ENCODE measurements around the gene FOSL1. TPM values are rescaled to one million over a fixed set of nuclear protein-coding genes. Genes with fewer than 3 reads are reported as not detected.
A peak's percentile ranks its signal among the peaks of the same experiment; 100 is the strongest.

The FOSL1 gene
- total RNA-seq, 5 donors from 2014 or later (not counting 1 experiment from before 2014, with no cell fraction given), result 0.49 to 1.6 (median 0.65) TPM

DNA sequence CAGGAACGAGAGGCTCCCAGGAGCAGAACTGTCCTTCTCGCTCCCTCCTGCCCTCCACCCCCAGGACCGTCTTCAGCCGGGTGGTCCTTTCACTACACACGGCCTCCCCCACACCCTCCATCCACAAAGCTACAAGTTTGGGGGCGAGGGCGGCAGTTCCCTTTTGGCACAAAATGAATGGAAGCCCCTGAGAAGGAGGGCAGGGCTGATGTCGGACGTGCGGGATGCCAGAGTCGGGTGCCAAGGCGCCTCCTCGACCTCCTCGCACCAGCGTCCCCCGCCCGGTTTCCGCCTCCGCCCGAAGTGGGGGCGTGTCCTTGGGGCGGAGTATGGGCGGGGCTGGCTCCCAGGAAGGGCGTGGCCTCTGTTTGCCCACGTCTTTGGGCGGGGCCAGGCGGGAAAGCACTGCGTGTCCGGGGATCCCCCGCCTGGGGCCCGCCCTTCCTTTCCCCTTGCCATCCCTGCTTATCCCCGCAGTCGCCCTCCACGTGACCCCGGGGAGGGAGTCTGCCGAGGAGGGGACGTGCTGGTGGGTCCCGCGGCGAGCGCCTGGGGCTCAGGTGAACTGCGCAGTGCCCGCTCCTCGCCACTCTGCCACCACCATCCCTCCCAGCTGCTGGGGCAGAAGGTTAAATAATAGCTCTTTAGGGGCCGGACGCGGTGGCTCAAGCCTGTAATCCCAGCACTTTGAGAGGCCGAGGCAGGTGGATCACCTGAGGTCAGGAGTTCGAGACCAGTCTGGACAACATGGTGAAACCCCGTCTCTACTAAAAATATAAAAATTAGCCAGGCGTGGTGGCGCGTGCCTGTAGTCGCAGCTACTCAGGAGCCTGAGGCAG lies 26.7 kb downstream of the FOSL1 start:
- Histone ChIP-seq H3K4me3 (ENCODE audit: control insufficient read depth in 1 of 2, extremely low read depth in 1 of 2, low read length in 1 of 2) (peak overlapping the region; percentile 67 to 77), H3K9me3 (no peaks in the 10 kb centered on the region), H3K27me3 (replicated peaks in 1 of 2; ENCODE audit: control insufficient read depth in 2 of 2, extremely low read depth in 1 of 2, insufficient read depth in 2 of 2, low read length in 1 of 2) (peaks cover 0 to 7% of the 10 kb centered on the region in 2 experiments), H3K4me1 (ENCODE audit: control insufficient read depth in 1 of 2, extremely low read depth in 1 of 2, insufficient read depth in 2 of 2, low read length in 2 of 2) (peaks cover 5 to 51% of the 10 kb centered on the region in 2 experiments), H3K36me3 (ENCODE audit: control insufficient read depth in 2 of 2, extremely low read depth in 1 of 2, insufficient read depth in 1 of 2, low read length in 1 of 2) (no peaks in the 10 kb centered on the region), H3K27ac (ENCODE audit: low read length) (peak overlapping the region; percentile 92)
- Mint-ChIP-seq H3K27ac (peak overlapping the region; percentile 61 to 89), H3K36me3 (no peaks in the 10 kb centered on the region), H3K9me3 (no peaks in the 10 kb centered on the region), H3K4me3 (peak overlapping the region; percentile 80 to 91 (median 87)), H3K27me3 (no peaks in the 10 kb centered on the region), H3K4me1 (peaks cover 14 to 38% (median 21%) of the 10 kb centered on the region in 3 donors)
- POLR2A ChIA-PET, result interaction anchor here in 1 of 2 donors (0.6 kb wide), 1 partner anchor 17 kb away, joined by 3 read pairs; the partner anchor contains the start of gene CCDC85B
- 1% methylated on average over 36 of the region's 54 CpGs for WGBS (ENCODE audit: insufficient coverage)
- ATAC-seq (replicated peaks in 1 of 4), result peak; percentile 87 to 95 (median 93)
- DNase-seq, result peak; percentile 86 to 99 (median 93)
- CTCF ChIA-PET, result interaction anchor here in 1 of 2 donors (1.5 to 2.3 kb wide), 3 partner anchors 12 to 16 kb away, joined by 8 to 30 read pairs (median 11); partner anchors contain the start of genes CCDC85B, FIBP and MUS81

DNA sequence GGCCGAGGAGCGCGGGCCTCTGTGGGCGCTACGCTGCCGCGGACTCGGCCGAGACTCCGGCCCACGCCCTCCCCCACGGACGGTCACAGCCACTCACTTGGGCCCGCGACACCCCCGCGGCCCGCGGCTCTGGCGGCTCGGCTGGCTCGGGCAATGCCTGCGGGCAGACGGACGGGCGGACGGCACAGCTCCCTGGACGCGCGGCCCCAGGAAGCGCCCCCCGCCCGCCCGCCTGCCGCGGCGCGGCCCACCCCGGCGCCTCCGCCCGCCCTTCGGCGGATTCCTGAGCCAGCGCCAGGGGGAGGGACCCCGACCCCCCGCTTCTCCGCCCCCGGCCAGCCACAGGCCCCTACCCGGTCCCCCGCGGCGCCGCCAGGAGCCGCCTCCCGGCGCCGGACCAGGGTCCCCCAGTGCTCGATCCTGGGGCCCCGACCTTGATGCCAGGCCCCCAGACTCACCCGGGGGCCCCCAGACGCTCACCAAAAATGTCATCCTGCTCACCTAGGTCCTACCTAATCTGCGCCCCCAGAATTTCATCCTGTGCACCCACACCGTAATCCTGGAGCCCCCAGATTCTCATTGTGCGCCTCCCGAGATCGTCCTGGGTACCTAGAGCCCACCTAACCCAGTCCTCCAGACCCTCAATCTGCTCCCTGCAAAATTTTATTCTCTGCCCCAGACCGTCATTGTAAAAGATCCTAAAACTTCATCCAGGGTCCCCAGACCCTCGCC lies 27.4 kb downstream of the FOSL1 start, which contains the start of gene EFEMP2:
EFEMP2 (minus strand) TSS at position 215 of the 732 bp plus-strand sequence. CDS start 446 bp downstream, outside the sequence.
- H3K27me3 ChIP-seq (replicated peaks in 1 of 2; ENCODE audit: control insufficient read depth in 2 of 2, extremely low read depth in 1 of 2, insufficient read depth in 2 of 2, low read length in 1 of 2), result peaks cover 0 to 7% of the 10 kb centered on the region in 2 experiments
- peak within 1 kb of the TSS; percentile 92 for H3K27ac ChIP-seq (ENCODE audit: low read length)
- ATAC-seq (replicated peaks in 1 of 4) (peak in 3 of 4 experiments; percentile 0 to 2 (median 1)), DNase-seq (no peak)
- POLR2A ChIA-PET, result interaction anchor here in 1 of 2 donors (0.6 kb wide), 1 partner anchor 12 kb away, joined by 4 read pairs; no protein-coding TSS in a partner anchor
- CTCF ChIA-PET, result interaction anchor here in 1 of 2 donors (1.5 to 2.3 kb wide), 2 partner anchors 13 to 17 kb away, joined by 8 to 30 read pairs; partner anchors contain the start of genes CCDC85B, FIBP and MUS81
- H3K36me3 ChIP-seq (ENCODE audit: control insufficient read depth in 2 of 2, extremely low read depth in 1 of 2, insufficient read depth in 1 of 2, low read length in 1 of 2), result no peaks in the 10 kb centered on the region
- no peaks in the 10 kb centered on the region for H3K9me3 ChIP-seq
- Mint-ChIP-seq H3K9me3 (no peaks in the 10 kb centered on the region), H3K27me3 (no peaks in the 10 kb centered on the region), H3K36me3 (no peaks in the 10 kb centered on the region), H3K4me3 (peak within 1 kb of the TSS; percentile 80 to 91 (median 87)), H3K4me1 (peaks cover 14 to 33% (median 16%) of the 10 kb centered on the region in 3 donors), H3K27ac (peak within 1 kb of the TSS; percentile 61 to 89)
- peaks cover 5 to 44% of the 10 kb centered on the region in 2 experiments for H3K4me1 ChIP-seq (ENCODE audit: control insufficient read depth in 1 of 2, extremely low read depth in 1 of 2, insufficient read depth in 2 of 2, low read length in 2 of 2)
- H3K4me3 ChIP-seq (ENCODE audit: control insufficient read depth in 1 of 2, extremely low read depth in 1 of 2, low read length in 1 of 2), result peak within 1 kb of the TSS; percentile 67 to 77
- WGBS (ENCODE audit: insufficient coverage), result 14% methylated on average over 56 of the region's 69 CpGs

DNA sequence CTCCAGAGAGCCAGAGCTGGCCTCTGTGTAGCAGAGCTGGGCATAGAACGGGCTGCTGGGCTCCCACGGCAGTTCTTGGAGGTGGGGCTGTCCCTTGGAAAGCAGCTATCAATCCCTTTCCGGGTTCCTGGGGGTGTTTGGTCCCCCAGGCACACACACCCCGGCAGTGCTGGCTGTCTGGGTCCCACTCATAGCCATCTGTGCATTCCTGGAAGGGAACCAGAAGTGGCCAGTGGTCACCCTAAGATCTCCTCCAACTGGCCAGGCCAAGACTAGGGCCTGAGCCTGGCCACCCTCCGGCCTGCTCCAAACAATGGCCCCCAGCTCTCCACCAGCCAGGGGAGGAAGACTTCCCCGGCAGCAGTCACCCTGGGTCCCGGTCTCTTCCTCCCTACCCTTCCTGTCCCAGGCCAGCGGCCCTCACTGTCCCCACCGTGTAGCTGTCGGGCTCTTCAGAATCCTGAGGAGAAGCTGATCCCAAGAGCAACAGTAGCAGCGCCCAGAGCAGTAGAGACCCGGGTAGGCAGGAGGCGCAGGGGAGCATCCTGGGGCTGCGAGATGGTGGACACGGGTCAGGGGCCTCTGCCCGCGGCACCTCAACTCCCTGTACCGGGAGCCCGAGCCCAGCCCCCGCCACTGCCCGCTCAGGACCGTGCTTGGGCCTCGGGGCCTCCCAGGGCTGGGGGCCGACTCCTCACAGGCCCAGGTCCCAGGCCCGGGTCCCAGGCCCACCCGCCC lies 28.2 kb downstream of the FOSL1 start:
- H3K27me3 Mint-ChIP-seq, result no peaks in the 10 kb centered on the region
- peak overlapping the region in 1 of 2 donors; percentile 61 for H3K27ac Mint-ChIP-seq

DNA sequence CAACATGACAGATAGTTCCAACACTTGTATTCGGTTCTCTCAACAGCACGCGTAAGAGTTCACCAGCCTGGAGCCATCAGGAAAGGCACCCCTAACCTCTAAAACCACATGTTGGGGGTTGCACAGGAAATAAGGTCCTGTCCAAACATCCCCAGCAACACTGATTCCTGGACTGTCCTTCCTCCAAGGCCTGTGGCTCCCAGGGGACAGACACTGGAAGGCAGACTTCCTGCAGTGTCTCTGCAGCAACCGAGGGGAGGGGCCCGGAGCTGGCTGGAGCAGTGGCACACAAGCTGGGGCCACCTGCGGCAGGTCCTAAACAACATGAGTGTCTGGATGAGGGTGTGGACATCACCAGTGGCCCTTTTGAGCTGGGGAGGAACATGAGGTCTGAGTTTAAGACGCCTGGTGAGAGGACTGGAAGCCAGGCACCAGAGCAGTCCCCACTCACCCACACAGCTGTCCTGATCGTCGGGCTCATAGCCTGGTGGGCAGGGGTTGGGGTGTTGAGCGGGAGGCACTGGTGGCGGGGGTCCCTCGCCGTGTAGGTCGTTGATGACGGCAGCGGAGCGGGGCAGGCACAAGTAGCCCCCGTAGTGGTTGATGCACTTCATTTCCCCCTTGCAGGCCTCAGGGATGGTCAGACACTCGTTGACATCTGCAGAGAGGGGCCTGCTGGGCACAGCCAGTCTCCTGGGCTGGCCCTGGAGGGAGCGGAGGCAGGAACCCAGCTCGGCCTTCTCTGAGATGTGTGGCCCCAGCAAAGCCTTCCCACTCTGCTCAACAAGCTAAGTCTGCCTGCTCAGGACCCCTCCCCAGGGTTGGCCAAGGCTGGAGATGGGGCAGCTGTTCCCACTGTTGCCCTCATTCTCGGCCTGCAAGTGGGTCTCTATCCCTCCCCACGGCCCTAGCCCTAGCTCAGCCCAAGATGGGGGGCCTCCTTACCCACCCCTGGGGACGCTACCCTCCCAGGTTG lies 29.2 kb downstream of the FOSL1 start:
- Histone ChIP-seq H3K9me3 (no peaks in the 10 kb centered on the region), H3K27me3 (replicated peaks in 1 of 2; ENCODE audit: control insufficient read depth in 2 of 2, extremely low read depth in 1 of 2, insufficient read depth in 2 of 2, low read length in 1 of 2) (peaks cover 0 to 7% of the 10 kb centered on the region in 2 experiments), H3K4me1 (ENCODE audit: control insufficient read depth in 1 of 2, extremely low read depth in 1 of 2, insufficient read depth in 2 of 2, low read length in 2 of 2) (peaks cover 5 to 39% of the 10 kb centered on the region in 2 experiments), H3K27ac (ENCODE audit: low read length) (no peak overlapping the region), H3K4me3 (ENCODE audit: control insufficient read depth in 1 of 2, extremely low read depth in 1 of 2, low read length in 1 of 2) (no peak overlapping the region), H3K36me3 (ENCODE audit: control insufficient read depth in 2 of 2, extremely low read depth in 1 of 2, insufficient read depth in 1 of 2, low read length in 1 of 2) (peaks cover 1 to 14% of the 10 kb centered on the region in 2 donors)
- H3K4me1 Mint-ChIP-seq, result peaks cover 16 to 28% (median 20%) of the 10 kb centered on the region in 3 donors
- H3K27me3 Mint-ChIP-seq, result no peaks in the 10 kb centered on the region
- peak overlapping the region; percentile 9 to 49 (median 13) for H3K4me3 Mint-ChIP-seq
- H3K9me3 Mint-ChIP-seq, result no peaks in the 10 kb centered on the region
- no peaks in the 10 kb centered on the region for H3K36me3 Mint-ChIP-seq
- ATAC-seq (replicated peaks in 1 of 4), result no peak
- ChIA-PET POLR2A (interaction anchor here in 1 of 2 donors (0.6 to 1.3 kb wide), 2 partner anchors 91 to 140 kb away, joined by 4 to 7 read pairs; partner anchors contain the start of gene SART1), CTCF (interaction anchor here (0.5 to 1.4 kb wide), 4 partner anchors 11 to 1095 kb away, joined by 3 to 12 read pairs (median 3); partner anchors contain the start of gene MUS81 (in 1 of the 2))
- WGBS (ENCODE audit: insufficient coverage), result 64% methylated on average over 16 of the region's 24 CpGs
- DNase-seq, result no peak
- H3K27ac Mint-ChIP-seq, result peak overlapping the region; percentile 46 to 61

More for the DNA sequence above, 28.2 kb downstream of the FOSL1 start:
- no peak for ATAC-seq (replicated peaks in 1 of 4)
- H3K36me3 ChIP-seq (ENCODE audit: control insufficient read depth in 2 of 2, extremely low read depth in 1 of 2, insufficient read depth in 1 of 2, low read length in 1 of 2), result peaks cover 0 to 4% of the 10 kb centered on the region in 2 donors
- ChIA-PET CTCF (interaction anchor here (0.5 to 1.4 kb wide), 3 partner anchors 12 to 119 kb away, joined by 3 to 12 read pairs (median 3); partner anchors contain the start of gene MUS81 (in 1 of the 2)), POLR2A (interaction anchor here (0.6 to 1.3 kb wide), 3 partner anchors 11 to 139 kb away, joined by 4 to 7 read pairs (median 4); partner anchors contain the start of gene SART1 (in 1 of the 2))
- peaks cover 0 to 7% of the 10 kb centered on the region in 2 experiments for H3K27me3 ChIP-seq (replicated peaks in 1 of 2; ENCODE audit: control insufficient read depth in 2 of 2, extremely low read depth in 1 of 2, insufficient read depth in 2 of 2, low read length in 1 of 2)
- H3K9me3 ChIP-seq, result no peaks in the 10 kb centered on the region
- Mint-ChIP-seq H3K9me3 (no peaks in the 10 kb centered on the region), H3K36me3 (no peaks in the 10 kb centered on the region), H3K4me3 (peak overlapping the region; percentile 34 to 57 (median 49)), H3K4me1 (peaks cover 16 to 28% (median 18%) of the 10 kb centered on the region in 3 donors)
- DNase-seq, result no peak
- WGBS (ENCODE audit: insufficient coverage), result 94% methylated on average over 20 of the region's 26 CpGs
- H3K27ac ChIP-seq (ENCODE audit: low read length), result no peak overlapping the region
- peaks cover 5 to 39% of the 10 kb centered on the region in 2 experiments for H3K4me1 ChIP-seq (ENCODE audit: control insufficient read depth in 1 of 2, extremely low read depth in 1 of 2, insufficient read depth in 2 of 2, low read length in 2 of 2)
- H3K4me3 ChIP-seq (ENCODE audit: control insufficient read depth in 1 of 2, extremely low read depth in 1 of 2, low read length in 1 of 2), result no peak overlapping the region

DNA sequence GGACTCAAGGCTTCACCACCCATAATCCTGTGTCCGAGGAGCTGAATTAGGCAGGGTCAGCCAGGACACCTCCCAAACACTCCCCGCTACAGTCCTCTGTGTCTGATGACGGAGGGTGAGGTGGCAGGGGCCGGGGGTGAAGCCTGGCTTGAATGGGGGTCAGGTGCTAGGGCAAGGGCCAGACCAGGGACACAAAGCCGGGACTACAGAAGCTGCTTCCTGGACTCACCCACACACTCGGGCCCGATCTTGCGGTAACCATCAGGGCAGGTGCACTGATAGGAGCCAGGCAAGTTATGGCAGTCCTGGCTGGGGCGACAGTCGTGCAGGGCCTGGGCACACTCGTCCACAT lies 29.9 kb downstream of the FOSL1 start:
- Histone ChIP-seq H3K27me3 (replicated peaks in 1 of 2; ENCODE audit: control insufficient read depth in 2 of 2, extremely low read depth in 1 of 2, insufficient read depth in 2 of 2, low read length in 1 of 2) (peaks cover 0 to 7% of the 10 kb centered on the region in 2 experiments), H3K27ac (ENCODE audit: low read length) (no peak overlapping the region), H3K36me3 (ENCODE audit: control insufficient read depth in 2 of 2, extremely low read depth in 1 of 2, insufficient read depth in 1 of 2, low read length in 1 of 2) (peaks cover 8 to 20% of the 10 kb centered on the region in 2 donors), H3K4me3 (ENCODE audit: control insufficient read depth in 1 of 2, extremely low read depth in 1 of 2, low read length in 1 of 2) (no peak overlapping the region), H3K9me3 (no peaks in the 10 kb centered on the region), H3K4me1 (ENCODE audit: control insufficient read depth in 1 of 2, extremely low read depth in 1 of 2, insufficient read depth in 2 of 2, low read length in 2 of 2) (peaks cover 5 to 39% of the 10 kb centered on the region in 2 experiments)
- WGBS (ENCODE audit: insufficient coverage), result 59% methylated on average over 7 of the region's 11 CpGs
- Mint-ChIP-seq H3K4me3 (no peak overlapping the region), H3K9me3 (no peaks in the 10 kb centered on the region), H3K36me3 (peaks cover 1% of the 10 kb centered on the region), H3K27ac (peak overlapping the region; percentile 46 to 52), H3K4me1 (peaks cover 16 to 28% (median 20%) of the 10 kb centered on the region in 3 donors), H3K27me3 (no peaks in the 10 kb centered on the region)
- ChIA-PET CTCF (interaction anchor here (1.4 to 1.8 kb wide), 2 partner anchors 10 to 11 kb away, joined by 3 to 5 read pairs; partner anchors contain the start of gene MUS81 (in 1 of the 2)), POLR2A (no interaction called here)
- DNase-seq (no peak), ATAC-seq (replicated peaks in 1 of 4) (no peak)
